GM19240 (cell line): ENCODE data around the gene MSI2.
A peak's percentile ranks its signal among the peaks of the same experiment; 100 is the strongest.
"Not testable (repeated sequence)": the region's sequence is repeated elsewhere in the genome, so short reads cannot be mapped to it uniquely, and the experiment has no call there.

Experiments
- DNase-seq: peaks from one replicate; pipeline ENCODE4 v3.0.0; 2011; ENCODE audit warnings: low spot score; ENCODE audit not compliant: insufficient read length

The MSI2 gene

DNA sequence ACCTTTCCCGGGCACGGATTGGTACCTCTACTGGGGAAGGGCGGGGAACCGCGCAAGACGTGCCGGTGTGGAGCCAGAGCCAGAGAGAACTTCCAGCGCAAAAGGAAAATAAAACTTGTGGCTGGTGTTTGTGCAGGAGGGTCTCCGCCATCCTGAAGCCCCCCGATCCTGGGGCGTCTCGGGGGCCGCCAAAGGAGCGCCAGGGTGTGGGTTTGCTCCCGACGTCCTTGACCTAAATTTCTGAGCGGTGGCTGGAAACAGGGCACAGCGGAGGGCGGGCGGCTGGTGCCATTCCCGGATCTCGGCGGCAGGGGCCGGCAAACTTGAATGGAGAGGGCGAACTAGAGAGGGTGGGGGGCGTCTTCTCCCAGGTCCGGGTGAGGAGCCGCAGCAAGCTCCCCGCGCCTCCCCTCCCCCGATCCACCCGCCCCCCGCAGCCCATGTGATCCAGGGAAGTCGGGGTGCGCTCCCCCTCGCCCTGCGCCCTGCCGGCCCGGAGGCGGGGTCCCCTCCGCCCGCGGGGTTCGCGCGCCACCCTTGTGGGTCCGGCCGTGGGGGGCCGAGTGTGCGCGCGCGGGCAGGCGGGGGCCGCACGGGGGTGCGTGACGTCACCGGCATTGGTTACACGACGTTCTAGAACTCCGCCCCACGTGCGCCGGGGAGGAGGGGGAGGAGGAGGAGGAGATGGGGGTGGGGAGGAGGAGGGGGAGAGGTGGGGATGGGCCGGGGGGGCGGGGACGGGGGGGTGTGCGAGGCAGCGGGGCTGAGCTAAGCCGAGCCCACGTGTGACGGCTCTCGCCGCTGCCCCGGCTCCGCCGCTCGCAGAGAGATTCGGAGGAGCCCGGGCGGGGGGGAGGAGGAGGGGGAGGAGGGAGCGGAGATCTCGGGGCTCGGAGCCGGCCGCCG lies at the start of gene MSI2:
Gene MSI2, plus strand, starts transcription at position 748 of the 906 bp plus-strand sequence. CDS start 220 bp downstream, outside the sequence.
- peak; percentile 59 for DNase-seq

DNA sequence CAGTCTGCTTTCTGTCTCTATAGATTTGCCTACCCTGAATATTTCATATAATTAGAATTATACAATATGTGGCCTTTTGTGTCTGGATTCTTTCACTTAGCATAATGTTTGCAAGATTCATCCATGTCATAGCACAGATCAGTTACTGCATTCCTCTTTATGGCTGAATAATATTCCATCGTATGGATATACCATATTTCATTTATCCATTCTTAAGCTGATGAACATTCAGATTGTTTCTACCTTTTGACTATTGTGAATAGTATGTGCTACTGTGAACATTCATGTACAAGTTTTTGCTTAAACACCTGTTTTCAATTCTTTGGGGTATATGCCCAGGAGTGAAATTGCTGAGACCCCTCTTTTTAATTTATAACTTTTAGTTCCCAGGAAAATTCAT lies 49.4 kb upstream of the MSI2 start:
- DNase-seq, result no peak

DNA sequence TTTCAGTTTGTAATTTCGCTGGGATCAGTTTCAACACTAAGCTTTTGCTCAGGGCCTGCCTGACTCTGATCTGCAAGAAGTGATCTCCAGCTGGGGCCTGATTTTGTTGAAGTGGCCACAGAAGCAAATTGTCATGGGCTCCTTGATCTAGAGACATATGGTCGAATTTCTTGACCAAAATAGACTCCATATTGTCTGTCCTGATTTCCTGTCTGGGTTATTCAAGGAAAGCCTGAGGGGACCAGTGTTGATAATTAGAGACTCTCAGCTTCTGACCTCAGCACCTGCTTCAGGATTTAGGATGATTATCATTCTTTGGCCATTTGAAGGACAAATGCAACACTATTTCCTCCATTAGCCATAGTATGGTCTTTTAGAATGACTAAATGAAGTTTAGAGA lies 48.9 kb upstream of the MSI2 start:
- no peak for DNase-seq

DNA sequence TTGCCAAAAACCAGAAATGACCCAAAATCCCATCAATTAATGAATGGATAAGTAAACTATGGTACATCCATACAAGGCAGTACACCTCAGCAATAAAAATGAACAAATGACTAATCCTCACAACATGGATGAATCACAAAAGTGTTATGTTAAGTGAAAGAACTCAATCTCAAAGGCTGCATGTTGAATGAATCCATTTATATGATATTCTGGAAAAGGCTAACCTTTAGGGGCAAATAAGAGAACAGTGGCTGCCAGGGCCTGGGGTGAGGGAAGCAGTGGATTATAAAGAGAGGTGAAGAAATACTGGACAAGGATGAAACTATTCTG lies 46.1 kb upstream of the MSI2 start:
- no peak for DNase-seq

DNA sequence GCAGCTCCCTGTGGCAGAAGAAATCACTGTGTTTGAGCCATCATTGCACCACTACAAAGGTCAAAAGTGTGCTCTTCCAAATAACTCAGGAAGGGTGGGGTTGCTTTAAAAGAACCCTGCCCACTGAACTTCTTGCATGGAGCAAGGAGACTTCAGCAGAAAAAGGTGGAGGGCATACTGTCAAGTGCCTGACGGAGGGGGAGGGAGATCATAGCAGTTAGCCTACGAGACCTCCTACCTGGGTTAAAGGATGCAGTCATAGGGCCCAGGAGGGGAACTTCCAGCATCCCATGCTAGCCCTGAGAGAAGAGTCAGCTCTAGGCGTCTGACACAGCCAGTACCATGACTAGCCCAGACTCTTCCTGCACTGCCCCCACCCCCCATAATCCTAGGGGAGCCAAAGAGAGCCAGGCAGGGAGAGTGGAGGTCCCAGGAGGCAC lies 45.3 kb upstream of the MSI2 start:
- DNase-seq, result no peak

DNA sequence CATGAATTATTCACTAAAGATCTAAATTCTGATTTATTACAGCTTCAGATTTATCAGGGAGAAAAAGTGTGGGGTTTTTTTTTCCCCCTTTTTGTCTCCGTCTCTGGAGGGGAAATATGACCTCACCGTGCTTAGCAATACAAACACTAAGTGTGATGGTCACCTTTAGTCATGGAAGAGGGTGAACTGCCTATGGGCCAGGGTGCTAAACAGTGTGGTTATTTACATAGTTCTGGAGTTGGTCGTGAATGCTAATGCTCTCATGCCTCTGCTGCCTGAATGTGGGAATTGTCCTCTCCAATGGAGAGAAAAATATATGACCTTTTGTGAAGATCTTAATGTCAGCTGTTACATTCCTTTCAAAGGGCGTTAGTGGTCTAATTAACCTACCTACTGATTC lies 44.8 kb upstream of the MSI2 start:
- DNase-seq, result no peak

DNA sequence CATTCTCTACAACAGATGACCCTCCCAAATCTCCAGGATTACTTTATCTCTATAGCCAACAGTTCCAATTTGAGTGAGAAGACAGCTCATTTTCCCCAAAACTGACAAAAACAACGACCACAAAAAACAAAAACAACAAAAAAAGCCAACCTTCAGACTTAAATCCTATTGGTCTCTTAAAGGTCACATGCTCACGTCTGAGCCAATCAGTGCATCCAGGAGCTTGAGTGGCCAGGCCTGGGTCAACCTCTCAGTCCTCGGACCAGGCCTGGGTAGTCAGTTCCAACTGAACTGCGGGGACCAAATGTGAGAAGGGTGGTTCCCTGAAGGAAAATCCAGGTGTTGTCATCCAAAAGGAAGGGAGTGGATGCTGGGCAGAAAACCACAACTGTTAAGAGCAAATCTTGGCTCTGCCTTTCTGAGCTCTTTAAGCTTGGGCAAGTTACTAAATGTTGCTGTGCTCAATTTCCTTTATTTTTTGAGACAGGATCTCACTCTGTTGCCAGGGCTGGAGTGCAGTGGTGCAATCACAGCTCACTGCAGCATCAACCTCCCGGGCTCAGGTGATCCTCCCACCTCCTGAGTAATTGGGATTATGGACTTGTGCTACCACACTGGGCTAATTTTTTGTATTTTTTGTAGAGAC lies 43.0 kb upstream of the MSI2 start:
- no peak for DNase-seq

DNA sequence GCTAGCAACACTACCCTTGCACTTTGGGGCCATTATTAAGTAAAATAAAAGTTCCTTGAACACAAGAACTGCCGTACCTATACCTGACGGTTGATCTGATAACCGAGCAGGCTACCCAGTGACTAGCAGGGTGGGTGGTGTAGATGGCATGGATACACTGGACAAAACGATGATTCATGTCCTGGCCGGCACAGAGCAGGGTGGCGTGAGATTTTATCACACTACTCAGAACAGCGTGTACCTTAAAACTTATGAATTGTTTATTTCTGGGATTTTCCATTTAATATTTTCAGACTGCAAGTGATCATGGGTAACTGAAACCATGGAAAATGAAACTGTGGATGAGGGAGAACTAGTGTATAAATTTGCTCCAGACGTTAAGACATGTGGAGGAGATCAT lies 41.0 kb upstream of the MSI2 start:
- no peak for DNase-seq

DNA sequence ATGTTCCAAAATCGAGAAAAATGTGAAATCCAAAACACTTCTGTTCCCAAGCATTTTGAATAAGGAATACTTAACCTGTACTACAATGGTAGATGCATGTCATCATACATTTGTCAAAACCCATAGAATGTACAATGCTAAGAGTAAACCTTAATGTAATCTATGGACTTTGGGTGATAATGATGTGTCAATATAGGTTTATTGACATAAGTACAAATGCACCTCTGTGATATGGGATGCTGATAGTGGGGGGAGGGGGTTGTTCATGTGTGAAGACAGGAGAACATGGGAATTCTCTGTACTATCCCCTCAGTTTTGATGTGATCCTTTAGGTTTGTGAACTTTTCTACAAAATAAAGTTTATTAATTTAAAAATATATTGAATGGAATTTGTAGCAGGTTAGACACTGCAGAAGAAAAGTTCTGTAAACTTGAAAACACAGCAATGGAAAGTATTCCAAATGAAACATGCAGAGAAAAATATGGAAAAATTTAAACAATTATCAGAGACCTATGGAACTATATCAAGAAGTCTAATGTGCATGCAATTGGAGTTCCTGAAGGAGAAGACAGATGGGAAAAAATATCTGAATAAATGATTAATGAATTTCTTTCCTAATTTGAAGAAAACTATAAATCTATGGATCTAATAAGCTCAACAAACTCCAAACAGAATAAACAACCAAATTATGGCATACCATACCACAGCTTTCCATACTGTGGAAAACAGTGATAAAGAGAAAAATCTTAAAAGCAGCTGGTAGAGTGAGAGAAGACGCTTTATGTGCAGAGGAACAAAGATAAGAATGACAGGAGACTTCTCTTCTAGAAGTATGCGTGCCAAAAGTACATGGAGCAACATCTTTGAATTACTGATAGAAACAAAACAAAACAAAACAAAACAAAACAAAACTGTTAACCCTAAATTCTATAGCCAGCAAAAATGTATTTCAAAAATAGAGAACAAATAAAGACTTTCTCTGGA lies 34.7 kb upstream of the MSI2 start:
- no peak for DNase-seq

DNA sequence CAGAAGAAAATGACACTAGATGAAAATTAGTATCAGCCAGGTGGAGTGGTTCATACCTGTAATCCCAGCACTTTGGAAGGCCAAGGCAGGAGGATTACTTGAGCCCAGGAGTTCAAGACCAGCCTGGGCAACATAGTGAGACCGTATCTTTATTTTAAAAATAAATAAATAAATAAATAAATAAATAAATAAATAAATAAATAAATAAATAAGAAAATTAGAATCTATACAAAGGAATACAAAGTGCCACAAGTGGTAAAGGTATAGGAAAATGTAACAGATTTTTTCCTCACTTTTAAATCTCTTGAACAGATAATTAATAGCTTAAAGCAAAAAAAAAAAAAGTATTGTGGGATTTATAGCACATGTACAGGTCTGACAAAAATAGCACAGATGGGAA lies 33.9 kb upstream of the MSI2 start:
- not testable (repeated sequence) for DNase-seq

DNA sequence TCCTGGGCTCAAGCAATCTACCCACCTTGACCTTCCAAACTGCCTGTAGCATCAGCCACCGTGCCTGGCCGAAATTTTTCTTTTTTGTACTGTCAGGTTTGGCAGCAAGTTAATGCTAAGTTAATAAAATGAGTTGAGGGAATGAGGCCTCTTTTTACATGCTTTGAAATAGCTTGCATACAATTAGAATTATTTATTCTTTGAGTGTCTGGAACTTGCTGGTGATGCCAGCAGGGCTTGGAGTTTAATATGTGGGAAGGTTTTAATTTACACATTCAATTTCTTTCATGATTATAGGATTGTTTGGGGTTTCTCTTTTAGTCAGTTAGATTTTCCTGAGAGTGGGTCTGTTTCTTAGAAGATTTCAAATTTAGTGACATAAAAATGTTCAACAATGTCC lies 31.2 kb upstream of the MSI2 start:
- no peak for DNase-seq

DNA sequence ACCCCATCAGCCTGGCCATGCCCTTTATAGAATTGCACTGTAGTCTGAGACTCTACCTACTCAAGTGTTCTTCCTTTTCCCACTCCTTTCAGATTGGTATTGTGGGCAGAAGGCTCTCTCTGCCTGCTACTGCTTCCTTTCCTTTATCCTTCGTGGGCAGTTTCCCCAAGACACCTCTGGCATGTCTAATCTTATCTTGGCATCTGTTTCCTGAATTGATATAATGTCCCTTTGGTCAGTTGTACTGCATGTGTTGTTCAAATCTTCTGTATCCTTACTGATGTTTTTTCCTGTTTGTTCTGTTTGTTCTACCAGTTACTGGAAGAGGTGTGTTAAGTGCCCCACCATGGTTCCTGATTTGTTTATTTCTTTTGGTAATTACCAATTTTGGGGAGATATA lies 29.5 kb upstream of the MSI2 start:
- DNase-seq, result no peak

DNA sequence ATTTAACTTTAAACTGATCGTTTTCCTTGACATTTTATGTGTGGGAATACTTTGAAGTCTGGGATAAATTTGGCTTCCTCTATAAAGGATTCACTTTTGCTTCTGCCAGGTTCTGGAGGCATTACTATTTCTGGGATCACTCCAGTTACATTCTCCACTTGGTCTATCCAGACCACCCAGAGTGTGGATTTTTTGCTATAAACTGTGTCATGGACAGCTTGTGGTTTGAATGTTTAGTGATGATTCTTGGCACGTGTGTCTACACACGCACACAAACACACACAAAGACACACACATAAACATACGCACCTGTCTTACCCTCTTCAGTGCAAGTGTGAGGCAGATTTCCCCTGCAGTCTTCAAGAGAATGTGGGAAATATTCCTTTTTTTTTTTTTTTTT lies 27.4 kb upstream of the MSI2 start:
- no peak for DNase-seq

DNA sequence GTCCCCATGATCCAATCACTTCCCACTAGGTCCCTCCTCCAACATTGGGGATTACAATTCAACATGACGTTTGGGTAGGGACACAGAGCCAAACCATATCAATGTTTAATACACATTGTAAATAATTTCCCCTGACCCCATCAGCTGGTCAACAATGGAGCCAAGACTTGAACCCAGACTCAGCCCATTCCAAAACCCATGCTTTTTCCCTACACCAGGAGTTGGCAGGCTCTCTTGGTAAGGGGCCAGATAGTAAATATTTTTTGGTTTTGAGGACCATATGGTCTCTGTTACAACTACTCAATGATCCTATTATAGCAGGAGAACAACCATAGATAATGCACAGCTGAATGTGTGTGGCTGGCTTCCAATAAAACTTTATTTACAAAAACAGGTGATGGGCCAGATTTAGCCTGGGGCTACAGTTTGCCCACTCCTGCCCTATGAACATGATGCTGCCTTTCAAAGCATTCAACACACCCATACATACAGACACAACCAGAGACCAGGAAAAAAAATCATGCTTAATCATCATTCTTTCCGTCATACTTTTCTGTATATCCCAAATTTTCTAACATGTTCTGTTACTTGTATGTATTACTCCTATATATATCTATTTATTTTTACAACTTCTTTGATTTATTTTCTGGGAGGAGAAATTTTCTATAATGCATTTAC lies 22.1 kb upstream of the MSI2 start:
- no peak for DNase-seq

DNA sequence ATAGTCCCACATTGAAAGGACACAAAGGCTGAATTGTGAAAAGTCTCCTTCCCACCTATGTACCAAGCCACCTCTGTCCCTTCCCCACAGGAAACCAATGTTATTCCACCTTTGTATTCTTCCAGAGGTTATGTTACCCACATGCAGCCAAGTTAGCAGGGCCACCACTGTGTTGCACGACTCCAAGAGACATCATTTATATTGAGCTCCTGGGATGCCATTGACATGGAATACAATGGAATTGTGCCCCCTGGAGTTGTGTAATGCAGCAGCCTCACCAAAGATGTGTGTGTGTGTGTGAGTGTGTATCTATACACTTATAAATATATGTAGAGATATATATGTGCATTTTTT lies 21.6 kb upstream of the MSI2 start:
- no peak for DNase-seq

DNA sequence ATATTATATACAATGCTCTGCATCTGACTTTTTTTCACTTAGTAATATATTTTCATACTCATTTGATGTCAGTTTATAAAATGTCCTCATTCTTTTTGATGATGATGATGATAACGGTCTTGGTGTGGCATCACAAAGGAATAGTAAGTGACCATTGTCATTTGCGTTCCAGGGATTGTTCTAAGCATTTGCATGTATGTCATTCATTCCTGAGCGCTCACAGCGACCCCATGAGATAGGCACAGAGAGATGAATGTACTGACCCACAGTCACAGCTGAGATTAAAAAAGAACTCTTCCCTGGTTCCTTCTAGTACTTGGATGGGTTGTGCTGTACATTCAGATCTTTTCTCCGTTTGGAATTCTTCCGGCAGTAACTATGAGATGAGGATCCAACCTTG lies 21.2 kb upstream of the MSI2 start:
- no peak for DNase-seq

DNA sequence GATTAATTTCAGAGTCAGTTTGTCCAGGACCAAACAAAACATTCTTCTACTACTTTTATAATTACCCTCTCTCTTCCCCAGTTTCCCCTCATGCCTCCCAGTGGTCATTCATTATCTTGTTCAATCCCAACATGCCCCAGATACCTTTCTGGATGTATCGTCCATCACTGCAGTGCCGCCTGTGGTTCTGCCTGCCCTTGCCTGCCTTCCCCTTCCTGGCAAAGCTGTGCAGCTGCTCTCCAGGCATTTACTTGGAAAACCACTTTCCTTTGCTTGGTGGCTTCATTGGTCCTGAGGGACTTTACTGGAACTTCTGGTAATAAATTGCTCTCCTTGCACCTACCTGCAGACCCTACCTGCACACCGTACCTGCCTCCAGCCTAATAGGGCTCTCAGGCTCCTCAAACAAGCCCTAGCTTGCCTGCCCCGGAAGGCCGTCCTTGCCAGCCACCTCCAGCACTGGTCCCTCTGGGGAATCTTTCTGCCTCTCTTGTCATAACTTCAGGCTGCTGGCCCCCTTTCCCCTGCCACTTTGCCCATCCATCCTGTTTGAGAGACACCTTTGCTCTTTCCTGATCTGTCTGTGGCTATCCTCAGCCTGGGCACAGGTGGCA lies 19.5 kb upstream of the MSI2 start:
- DNase-seq, result no peak

DNA sequence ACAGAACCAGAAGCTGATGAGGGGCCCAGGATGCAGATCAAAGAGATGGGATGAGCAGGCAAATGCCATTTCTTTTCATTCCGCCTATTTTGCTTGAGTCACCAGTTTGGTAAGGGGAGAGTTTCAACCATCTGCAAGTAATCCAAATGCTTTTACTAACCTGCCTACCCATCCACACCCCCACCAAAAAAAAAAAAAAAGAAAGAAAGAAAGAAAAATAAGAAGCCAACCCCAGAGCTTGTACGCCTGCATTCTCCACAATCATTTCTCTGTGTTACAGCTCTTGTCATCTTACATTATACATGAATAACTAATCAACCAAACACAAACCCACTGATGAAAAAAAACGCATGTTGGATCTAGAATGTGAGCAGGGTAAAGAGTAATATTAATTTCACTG lies 15.7 kb upstream of the MSI2 start:
- no peak for DNase-seq

DNA sequence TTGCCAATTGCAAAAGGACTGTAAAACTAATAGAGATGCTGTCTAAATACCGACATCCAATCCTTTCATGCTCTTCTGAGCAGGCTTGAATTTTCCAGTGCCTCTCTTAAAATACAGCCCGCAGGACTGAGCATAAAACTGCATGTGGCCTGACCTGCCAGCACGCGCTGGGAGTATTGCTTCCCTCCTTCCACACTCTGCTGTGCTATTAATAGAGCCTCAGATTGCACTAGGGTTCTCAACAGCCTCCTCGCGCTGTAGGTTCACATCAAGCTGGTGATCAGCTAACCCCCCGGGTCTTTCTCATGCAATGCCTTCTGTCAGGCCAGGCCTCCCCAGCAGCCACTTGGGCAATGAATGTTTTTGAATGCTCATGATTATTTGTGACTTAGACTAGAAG lies 14.2 kb upstream of the MSI2 start:
- DNase-seq, result no peak

DNA sequence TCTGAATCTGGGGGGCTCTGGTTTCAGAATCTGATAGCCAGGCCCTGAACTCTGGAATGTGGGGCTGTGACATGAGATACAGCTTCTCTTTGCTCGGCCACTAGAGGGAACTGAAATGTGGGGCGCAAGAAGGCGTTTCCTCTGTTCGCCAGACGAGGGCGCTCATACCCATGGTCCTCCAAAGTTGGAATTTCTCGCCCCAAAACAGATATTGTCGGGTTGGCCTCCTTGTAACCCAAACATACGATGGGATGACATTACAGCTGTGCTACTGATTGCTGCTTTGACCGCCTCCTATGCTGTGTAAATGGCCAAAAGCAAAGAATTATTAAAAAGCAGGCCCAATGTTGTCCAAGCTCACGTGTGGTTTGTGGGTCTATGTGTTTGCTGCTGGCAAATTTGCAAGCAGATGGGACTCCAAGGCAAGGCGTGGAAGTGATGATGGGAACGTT lies 13.1 kb upstream of the MSI2 start:
- DNase-seq, result peak; percentile 60

DNA sequence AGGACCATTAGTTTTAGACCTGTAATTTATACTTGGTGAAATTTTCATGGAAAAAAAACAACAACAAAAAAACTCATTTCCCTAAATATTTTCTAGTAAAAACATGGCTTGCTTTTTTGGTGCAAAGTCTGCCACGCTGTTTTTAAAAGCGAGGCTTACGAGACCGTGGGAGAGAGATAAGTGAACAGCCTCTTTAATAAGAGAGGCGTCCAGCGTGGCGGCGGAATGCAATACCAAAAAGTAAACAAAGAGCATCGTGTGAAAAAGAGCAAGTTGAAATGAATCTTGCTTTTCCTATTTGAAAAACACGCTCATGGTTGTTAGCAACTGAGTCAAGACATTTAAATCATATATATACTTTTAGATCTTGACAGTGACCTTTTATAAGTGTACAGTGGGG lies 10.5 kb upstream of the MSI2 start:
- DNase-seq, result no peak
